IMR-90 (cell line): ENCODE results near the gene ARHGEF7. TPM values are rescaled to one million over a fixed set of nuclear protein-coding genes. Genes with fewer than 3 reads are reported as not detected.

Experiments used
- ATAC-seq: fragments of 200-7000 bp; cut with Tn5 transposase; 2 replicates; pipeline ENCODE4 v1.9.1; 2020; ENCODE audit warnings: low read depth, mild to moderate bottlenecking, moderate library complexity
- BruUV-seq: library from RNA; stranded (reverse); fragments of 400-500 nt; replicated peaks from 2 replicates; lab custom pipeline; 2021; lab: Mats Ljungman, UMichigan
- CTCF ChIA-PET: fragments of 300-600 bp; formaldehyde crosslinking; extraction: SDS; loops from one replicate; lab custom pipeline; 2021; ENCODE audit warnings: antibody characterized with exemption; lab: Yijun Ruan, JAX
- POLR2A ChIA-PET: fragments of 300-600 bp; sonication (Branson Sonifier 250); formaldehyde crosslinking; loops from one replicate; lab custom pipeline; 2022; ENCODE audit warnings: antibody characterized with exemption; ENCODE audit not compliant: unreplicated experiment; lab: Charles Lee
- DNase-seq: peaks from one replicate; pipeline ENCODE4 v3.0.0; 2013
- H2AFZ ChIP-seq: replicated peaks from 2 replicates; pipeline ENCODE3; 2013; ENCODE audit warnings: low read length, mild to moderate bottlenecking; ENCODE audit not compliant: poor library complexity
- H2AK5ac ChIP-seq: 2 replicates; pipeline ENCODE4 v1.6.1; 2013; ENCODE audit warnings: low read depth, low read length, inconsistent platforms
- H2AK9ac ChIP-seq: replicated peaks from 2 replicates; pipeline ENCODE3; 2013; ENCODE audit warnings: mild to moderate bottlenecking, low read depth, low read length, moderate library complexity; ENCODE audit not compliant: poor library complexity
- H2BK120ac ChIP-seq: 2 replicates; pipeline ENCODE4 v1.6.1; 2013; ENCODE audit warnings: low read depth, low read length, inconsistent platforms
- H2BK15ac ChIP-seq: 3 replicates; pipeline ENCODE4 v1.6.1; 2013; ENCODE audit warnings: low read depth, low read length, inconsistent platforms
- H2BK20ac ChIP-seq: 2 replicates; pipeline ENCODE4 v1.6.1; 2013; ENCODE audit warnings: low read depth, mild to moderate bottlenecking, inconsistent platforms, low read length, moderate library complexity
- H2BK5ac ChIP-seq: 2 replicates; pipeline ENCODE4 v1.6.1; 2013; ENCODE audit warnings: mild to moderate bottlenecking, low read depth, low read length, inconsistent platforms; ENCODE audit not compliant: poor library complexity, severe bottlenecking
- H3K14ac ChIP-seq: replicated peaks from 2 replicates; pipeline ENCODE4 v1.6.1; 2013; ENCODE audit warnings: low read depth, low read length, inconsistent platforms
- H3K18ac ChIP-seq: 2 replicates; pipeline ENCODE4 v1.6.1; 2013; ENCODE audit warnings: low read depth, low read length, control low read depth
- H3K23ac ChIP-seq: 2 replicates; pipeline ENCODE4 v1.6.1; 2013; ENCODE audit warnings: low read depth, low read length, inconsistent platforms
- H3K27ac ChIP-seq: 2 replicates; pipeline ENCODE4 v1.5.1; 2013; ENCODE audit warnings: mild to moderate bottlenecking, control low read depth, low read length; ENCODE audit not compliant: insufficient read depth
- H3K27me3 ChIP-seq: 2 replicates; pipeline ENCODE4 v1.6.1; 2013; ENCODE audit warnings: low read length; ENCODE audit not compliant: control insufficient read depth, insufficient read depth
- H3K36me3 ChIP-seq: 2 replicates; pipeline ENCODE4 v1.6.1; 2013; ENCODE audit warnings: low read length, mixed read lengths; ENCODE audit not compliant: control insufficient read depth, insufficient read depth
- H3K4ac ChIP-seq: 2 replicates; pipeline ENCODE4 v1.6.1; 2013; ENCODE audit warnings: low read depth, low read length, inconsistent platforms
- H3K4me1 ChIP-seq: 2 replicates; pipeline ENCODE4 v1.6.1; 2013; ENCODE audit warnings: low read length, mixed read lengths; ENCODE audit not compliant: control insufficient read depth, insufficient read depth
- H3K4me2 ChIP-seq: 2 replicates; pipeline ENCODE4 v1.6.1; 2013; ENCODE audit warnings: low read depth, mild to moderate bottlenecking, control low read depth, low read length, moderate library complexity
- H3K4me3 ChIP-seq: 2 replicates; pipeline ENCODE4 v1.5.1; 2013; ENCODE audit warnings: low read depth, mild to moderate bottlenecking, control low read depth, low read length, moderate library complexity; ENCODE audit not compliant: insufficient read depth
- H3K56ac ChIP-seq: 2 replicates; pipeline ENCODE4 v1.6.1; 2013; ENCODE audit warnings: low read length, inconsistent platforms; ENCODE audit not compliant: insufficient read depth; ENCODE audit errors: extremely low read depth
- H3K79me1 ChIP-seq, 2 experiments: 2 replicates each; pipeline ENCODE4 v1.6.1; 2013; ENCODE audit warnings: low read length in 2 of 2, inconsistent platforms in 1 of 2, low read depth in 1 of 2
- H3K9ac ChIP-seq: 2 replicates; pipeline ENCODE4 v1.6.1; 2013; ENCODE audit warnings: low read depth, low read length, control low read depth
- H3K9me1 ChIP-seq: 2 replicates; pipeline ENCODE4 v1.6.1; 2013; ENCODE audit warnings: low read length, inconsistent platforms; ENCODE audit not compliant: insufficient read depth
- H3K9me3 ChIP-seq: 2 replicates; pipeline ENCODE4 v1.6.1; 2013; ENCODE audit warnings: low read length; ENCODE audit not compliant: control insufficient read depth, insufficient read depth
- H4K20me1 ChIP-seq: 2 replicates; pipeline ENCODE4 v1.6.1; 2013; ENCODE audit warnings: low read length, inconsistent platforms; ENCODE audit not compliant: insufficient read depth
- H4K5ac ChIP-seq: 2 replicates; pipeline ENCODE4 v1.6.1; 2013; ENCODE audit warnings: mild to moderate bottlenecking, low read depth, low read length, control low read depth
- H4K8ac ChIP-seq, 2 experiments: 2 replicates each; pipeline ENCODE4 v1.6.1; 2013; ENCODE audit warnings: low read depth in 2 of 2, low read length in 2 of 2, control low read depth in 1 of 2, inconsistent platforms in 1 of 2
- H4K91ac ChIP-seq: 2 replicates; pipeline ENCODE4 v1.6.1; 2013; ENCODE audit warnings: low read depth, low read length, inconsistent platforms; ENCODE audit not compliant: insufficient read depth
- MAFK ChIP-seq: IDR thresholded peaks from 2 replicates; pipeline ENCODE4 v1.6.1; 2012; ENCODE audit warnings: low read depth, low read length, improper control_type of control experiment
- MXI1 ChIP-seq: IDR thresholded peaks from 2 replicates; pipeline ENCODE4 v1.6.1; 2012; ENCODE audit warnings: low read depth, mild to moderate bottlenecking, low read length, moderate library complexity, borderline replicate concordance
- RAD21 ChIP-seq: IDR thresholded peaks from 2 replicates; pipeline ENCODE4 v1.6.1; 2012; ENCODE audit warnings: low read length, improper control_type of control experiment
- RCOR1 ChIP-seq: IDR thresholded peaks from 2 replicates; pipeline ENCODE4 v1.6.1; 2012; ENCODE audit warnings: mild to moderate bottlenecking, low read length, improper control_type of control experiment; ENCODE audit not compliant: insufficient replicate concordance
- RFX5 ChIP-seq: IDR thresholded peaks from 2 replicates; pipeline ENCODE4 v1.8.0; 2012; ENCODE audit warnings: low read depth, mild to moderate bottlenecking, low read length, moderate library complexity
- WGBS, 2 experiments: methylation state at CpG; one replicate each; pipeline versions ENCODE4 v1.1.5 to v1.1.7; 2013; ENCODE audit warnings: missing lambda C conversion rate in 2 of 2; ENCODE audit not compliant: insufficient read length in 1 of 2; ENCODE audit errors: extremely low coverage in 2 of 2; 5-methylcytosine and 5-hydroxymethylcytosine counted together
- dilution Hi-C: fragments of 300-500 bp; cut with HindIII; formaldehyde crosslinking; loops from one replicate; pipeline ENCODE4 v1.14.3; 2018; ENCODE audit warnings: low sequenced_read_pairs; ENCODE audit not compliant: unreplicated experiment
- in situ Hi-C: fragments of 300-500 bp; cut with MboI; formaldehyde crosslinking; loops from 3 replicates; pipeline ENCODE4 v1.14.3; 2019; ENCODE audit warnings: low sequenced_read_pairs, inconsistent platforms, mixed read lengths
- intact Hi-C: fragments of 100-400 bp; cut with micrococcal nuclease; formaldehyde crosslinking; loops from 2 replicates; pipeline ENCODE4 v1.10.0; 2022
- polyA plus RNA-seq, 3 experiments: library from polyadenylated mRNA; depleted of rRNA; stranded (reverse); fragments of >200 nt; gene quantifications; 2 replicates each; pipeline ENCODE4 v1.2.3, GENCODE V29; 2012; ENCODE audit warnings: low replicate concordance in 1 of 3
- total RNA-seq: library from RNA; depleted of rRNA; stranded (reverse); fragments of >200 nt; gene quantifications from 2 replicates; pipeline ENCODE4 v1.2.3, GENCODE V29; 2012
- TF ChIP-seq, protein P1 (sequence below): fragments of 150-350 bp; IDR thresholded peaks from 2 replicates; pipeline ENCODE4 v1.6.1; 2016; ENCODE audit warnings: low read depth, mild to moderate bottlenecking, low read length, moderate library complexity, borderline replicate concordance
- TF ChIP-seq, protein P2 (sequence below): fragments of 150-350 bp; IDR thresholded peaks from 2 replicates; pipeline ENCODE4 v1.6.1; 2017; ENCODE audit warnings: mild to moderate bottlenecking, antibody characterized with exemption, low read length, low read depth

ARHGEF7 gene
- total and polyA plus RNA-seq, 2 of the 4 experiments (the other 2 are of a cell fraction) = 32.9 to 59.0 TPM

DNA sequence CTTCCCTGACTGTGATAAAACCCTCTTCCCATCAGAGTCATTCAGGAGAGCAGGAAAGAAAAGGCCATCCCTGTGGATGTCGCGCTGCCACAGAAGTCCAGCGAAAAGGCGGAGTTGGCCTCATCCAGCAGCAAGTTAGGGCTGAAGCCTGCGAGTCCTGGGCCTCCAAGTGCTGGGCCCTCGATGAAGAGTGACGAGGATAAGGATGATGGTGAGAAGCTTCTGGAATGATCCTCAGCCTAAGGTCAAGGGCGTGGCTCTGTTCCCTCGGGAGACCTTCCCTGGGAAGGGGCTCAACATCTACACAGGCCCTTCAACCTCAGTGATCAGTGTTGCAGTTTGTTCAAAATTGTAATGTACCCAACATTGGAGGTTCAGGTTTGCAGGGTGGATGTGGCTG lies 227.6 kb downstream of the ARHGEF7 start:
- H4K20me1 ChIP-seq = no peaks in the 10 kb centered on the region
- no CpG with 5 or more reads among the region's 9 CpGs for WGBS, 2 experiments

More for the DNA sequence above, 227.6 kb downstream of the ARHGEF7 start:
- H3K4me2 ChIP-seq = no peak overlapping the region
- no peak overlapping the region for H2BK20ac ChIP-seq
- H3K14ac ChIP-seq = no peak overlapping the region
- no peak overlapping the region for H4K5ac ChIP-seq
- no peaks in the 10 kb centered on the region for H3K9me3 ChIP-seq
- no peak overlapping the region for H4K8ac ChIP-seq
- H3K4me1 ChIP-seq = peaks cover 10% of the 10 kb centered on the region
- no peak overlapping the region for H2AFZ ChIP-seq
- DNase-seq (no peak), ATAC-seq (no peak)
- no peak overlapping the region for H3K27ac ChIP-seq
- H2BK120ac ChIP-seq = no peak overlapping the region
- H2BK15ac ChIP-seq = no peak overlapping the region
- H2AK5ac ChIP-seq = peak overlapping the region; percentile 39; the same call in 1 of the 2 replicates
- H3K9ac ChIP-seq = no peak overlapping the region
- no peak overlapping the region for H2AK9ac ChIP-seq
- peaks cover under 1% of the 10 kb centered on the region; the same call in 1 of the 2 replicates for H3K9me1 ChIP-seq
- H3K18ac ChIP-seq = no peak overlapping the region
- no peaks in the 10 kb centered on the region for H3K27me3 ChIP-seq
- in situ Hi-C loops (no loop called here), intact Hi-C loops (no loop called here), dilution Hi-C loops (no loop called here)
- H2BK5ac ChIP-seq = no peak overlapping the region
- TF ChIP-seq, protein P1, sequence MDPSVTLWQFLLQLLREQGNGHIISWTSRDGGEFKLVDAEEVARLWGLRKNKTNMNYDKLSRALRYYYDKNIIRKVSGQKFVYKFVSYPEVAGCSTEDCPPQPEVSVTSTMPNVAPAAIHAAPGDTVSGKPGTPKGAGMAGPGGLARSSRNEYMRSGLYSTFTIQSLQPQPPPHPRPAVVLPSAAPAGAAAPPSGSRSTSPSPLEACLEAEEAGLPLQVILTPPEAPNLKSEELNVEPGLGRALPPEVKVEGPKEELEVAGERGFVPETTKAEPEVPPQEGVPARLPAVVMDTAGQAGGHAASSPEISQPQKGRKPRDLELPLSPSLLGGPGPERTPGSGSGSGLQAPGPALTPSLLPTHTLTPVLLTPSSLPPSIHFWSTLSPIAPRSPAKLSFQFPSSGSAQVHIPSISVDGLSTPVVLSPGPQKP = no peak
- TF ChIP-seq, protein P2, sequence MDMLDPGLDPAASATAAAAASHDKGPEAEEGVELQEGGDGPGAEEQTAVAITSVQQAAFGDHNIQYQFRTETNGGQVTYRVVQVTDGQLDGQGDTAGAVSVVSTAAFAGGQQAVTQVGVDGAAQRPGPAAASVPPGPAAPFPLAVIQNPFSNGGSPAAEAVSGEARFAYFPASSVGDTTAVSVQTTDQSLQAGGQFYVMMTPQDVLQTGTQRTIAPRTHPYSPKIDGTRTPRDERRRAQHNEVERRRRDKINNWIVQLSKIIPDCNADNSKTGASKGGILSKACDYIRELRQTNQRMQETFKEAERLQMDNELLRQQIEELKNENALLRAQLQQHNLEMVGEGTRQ = no peak
- TF ChIP-seq MAFK = no peak
- TF ChIP-seq RAD21 = no peak
- no peak for TF ChIP-seq MXI1
- no peak for TF ChIP-seq RFX5
- TF ChIP-seq RCOR1 = no peak
- no peak overlapping the region for H3K4me3 ChIP-seq
- BruUV-seq = no TSS peak
- no peak overlapping the region for H3K56ac ChIP-seq
- POLR2A ChIA-PET = no interaction called here
- H4K91ac ChIP-seq = no peak overlapping the region
- no peaks in the 10 kb centered on the region for H3K79me1 ChIP-seq
- no peaks in the 10 kb centered on the region for H3K36me3 ChIP-seq
- no peak overlapping the region for H3K4ac ChIP-seq
- CTCF ChIA-PET = no interaction called here
- no peak overlapping the region for H3K23ac ChIP-seq
